Heart left ventricle (tissue), 13 donors: ENCODE results near the gene AK6.

Experiments used
- CTCF ChIP-seq, 12 donors: fragments of 200-600 bp; sonication (generic) in 4 of 12; IDR thresholded peaks; one replicate each; pipeline versions ENCODE4 v1.5.0 to v1.8.0; 2018 to 2022; ENCODE audit warnings: antibody characterized with exemption in 12 of 12, mild to moderate bottlenecking in 5 of 12
- POLR2A ChIP-seq, 2 donors: fragments of 450-650 bp; IDR thresholded peaks; one replicate each; pipeline ENCODE4 v1.6.1; 2017; ENCODE audit warnings: antibody characterized with exemption in 2 of 2, mild to moderate bottlenecking in 2 of 2, moderate library complexity in 2 of 2
- donor health status: ischemic (EF 13 %, LVEDD 7.1; RV severe dilation, severe dysfunction).
- donor health status: DM: no; HTN: yes; CAD: no.
- donor health status: DM: no; HTN: no; CAD: no.
- donor health status: ischemic (EF 25% LVEDD 6.9; RV normal size, moderate dysfunction).
- donor health status: ischemic (EF 25% LVEDD 5.7; RV mildly dilated, moderate dysfunction).
- donor health status: ischemic (EF 35%, LVEDD 5.7; RV mildly dilated, moderate dysfunction).
- donor health status: nonischemic (EF 11% LVEDD 7.7; RV severe dilation, severe dysfunction).
- donor health status: DM: yes; HTN: yes; CAD: no.
- donor health status: PGD.
- donor health status: ischemic (EF 29% LVEDD 5.4; RV normal size, mild dysfunction).
- donor health status: nonischemic (EF 23%, LVEDD 6.1; RV moderate dilation, normal function).

- TF ChIP-seq CTCF (IDR thresholded peaks at IDR 0.05) = no peak
- TF ChIP-seq POLR2A (IDR thresholded peaks at IDR 0.05) = no peak
Observed at GRCh38 chr5:69341520-69342161, 27.7 kb downstream of the AK6 start.
